ENCODE results near the gene P2RY6.
A peak's percentile ranks its signal among the peaks of the same experiment; 100 is the strongest.

The P2RY6 gene

GRCh38 chr11:73334384-73335203 lies 62.5 kb downstream of the P2RY6 start:
- no peak for DNase-seq (ENCODE audit: low read depth in 2 of 2)

GRCh38 chr11:73335204-73335923 lies 63.2 kb downstream of the P2RY6 start:
- peak; percentile 71 to 72 for DNase-seq (ENCODE audit: low read depth in 2 of 2)

DNA sequence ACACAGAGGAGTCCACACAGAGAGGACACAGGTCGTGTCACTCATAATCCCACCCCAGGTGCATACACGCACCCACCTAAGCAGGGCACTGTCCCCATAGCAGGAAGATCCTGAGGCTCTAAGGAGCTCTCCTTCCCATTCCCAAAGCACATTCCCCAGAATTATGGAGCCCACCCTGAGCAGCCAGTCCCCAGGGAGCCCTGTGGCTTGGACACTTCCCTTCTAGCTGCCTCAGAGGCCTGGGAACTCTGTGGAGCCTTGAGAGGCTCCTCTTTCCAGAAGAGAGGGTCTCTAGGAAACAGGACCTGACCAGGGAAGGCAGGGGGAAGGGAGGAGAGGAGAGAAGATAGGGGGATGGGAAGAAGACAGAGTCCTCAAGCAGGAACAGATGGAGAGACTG lies 65.7 kb downstream of the P2RY6 start:
- DNase-seq (ENCODE audit: low read depth in 2 of 2), result no peak

- no peak for DNase-seq (ENCODE audit: low read depth in 2 of 2)
Observed at GRCh38 chr11:73338279-73338678, 66.1 kb downstream of the P2RY6 start.

GRCh38 chr11:73340164-73340563 lies 68.0 kb downstream of the P2RY6 start:
- DNase-seq (ENCODE audit: low read depth in 2 of 2), result no peak

DNA sequence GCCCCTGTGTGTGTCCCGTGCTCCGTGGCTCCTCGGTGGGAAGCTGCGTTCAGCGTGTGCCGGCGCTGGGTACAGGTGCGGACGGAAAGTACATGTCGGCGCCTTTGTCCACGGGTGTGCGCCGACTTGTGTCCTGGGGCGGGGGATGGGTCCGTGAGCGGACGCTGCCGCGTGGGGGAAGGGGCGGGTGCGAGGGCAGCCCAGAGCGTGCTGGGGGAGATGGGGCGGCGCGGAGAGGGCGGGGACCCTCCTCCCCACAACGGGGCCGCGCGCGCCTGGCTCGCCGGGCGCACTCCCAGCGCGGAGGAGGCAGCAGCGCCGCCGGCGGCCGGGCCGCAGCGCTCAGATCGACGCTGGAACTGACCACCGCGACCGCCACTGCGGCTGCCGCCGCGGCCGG lies 70.5 kb downstream of the P2RY6 start:
- no peak for DNase-seq (ENCODE audit: low read depth in 2 of 2)

GRCh38 chr11:73343076-73343873 lies 71.1 kb downstream of the P2RY6 start:
- no peak for DNase-seq (ENCODE audit: low read depth in 2 of 2)

DNA sequence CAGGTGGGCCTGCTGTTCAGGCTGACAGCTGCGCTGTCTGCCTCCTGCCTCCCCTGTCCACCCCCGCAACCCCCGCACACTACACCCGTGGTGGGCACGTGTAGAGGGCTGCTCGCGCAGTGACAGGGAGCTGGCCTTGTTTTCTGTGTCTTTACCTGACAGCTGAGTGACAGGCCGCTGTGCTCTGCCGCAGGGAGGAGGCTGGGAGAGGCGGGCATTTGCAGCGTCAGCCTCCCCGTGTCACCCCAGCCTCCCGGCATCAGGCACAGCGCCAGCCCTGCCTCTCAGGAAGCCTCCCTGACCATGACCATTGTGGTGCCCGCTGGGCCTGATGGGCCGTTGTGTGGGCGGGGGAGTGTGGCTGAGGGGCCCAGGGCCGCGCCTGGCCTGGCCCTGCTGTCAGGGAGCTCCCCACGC lies 72.1 kb downstream of the P2RY6 start:
- DNase-seq (ENCODE audit: low read depth in 2 of 2), result no peak

- no peak for DNase-seq (ENCODE audit: low read depth in 2 of 2)
Observed at GRCh38 chr11:73345481-73346160, 73.5 kb downstream of the P2RY6 start.

DNA sequence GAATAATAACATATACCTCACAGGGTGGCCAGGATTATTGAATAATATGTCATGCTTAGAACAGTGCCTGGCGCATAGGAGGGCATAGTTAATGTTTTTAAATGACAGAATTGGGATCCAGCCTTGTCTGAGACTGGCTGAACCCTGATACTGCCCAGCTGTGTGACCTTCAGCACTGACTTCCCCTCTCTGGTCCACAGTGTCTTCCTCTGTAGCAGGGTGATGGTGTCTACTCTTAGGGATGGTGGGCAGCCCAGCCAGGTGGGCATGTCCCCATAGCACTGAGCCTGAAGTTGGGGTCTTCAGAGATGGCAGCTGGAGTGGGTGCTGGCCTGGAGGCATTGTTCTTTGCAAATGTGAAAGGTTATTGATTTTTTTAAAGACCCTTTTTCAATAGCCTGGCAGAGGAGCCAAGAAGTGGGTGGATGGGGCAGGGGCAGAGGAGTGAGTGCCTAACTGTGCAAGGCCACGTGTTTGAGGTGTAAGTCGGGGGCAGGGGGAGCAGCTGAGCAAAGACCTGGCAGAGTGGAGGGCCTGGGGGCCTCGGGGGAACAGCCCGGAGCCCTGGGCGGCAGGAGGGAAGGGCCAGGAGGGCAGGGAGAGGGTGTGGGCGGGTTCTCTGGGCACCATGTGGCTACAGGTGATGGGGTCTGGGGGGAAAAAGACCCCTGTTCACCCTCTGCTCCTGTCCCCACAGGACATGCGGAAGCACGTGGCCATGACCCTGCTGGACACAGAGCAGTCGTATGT lies 74.2 kb downstream of the P2RY6 start:
- DNase-seq (ENCODE audit: low read depth in 2 of 2), result no peak

GRCh38 chr11:73347067-73347466 lies 74.9 kb downstream of the P2RY6 start:
- DNase-seq (ENCODE audit: low read depth in 2 of 2), result no peak

Data from stimulated activated CD8-positive, alpha-beta memory T cell treated with anti-CD3 and anti-CD28 coated beads, Interleukin-2, amount 100 ng/mL, for 48 hours (primary cell).